GM10266 (cell line): ENCODE data around the gene RPS25.
"Not testable (repeated sequence)": the region's sequence is repeated elsewhere in the genome, so short reads cannot be mapped to it uniquely, and the experiment has no call there.

Experiments
- DNase-seq: peaks from one replicate; pipeline ENCODE4 v3.0.0; 2012; ENCODE audit errors: extremely low spot score
- CTCF ChIP-seq: IDR thresholded peaks from 2 replicates; pipeline ENCODE4 v1.5.1; 2012; ENCODE audit warnings: mild to moderate bottlenecking, low read depth; ENCODE audit not compliant: control insufficient read depth, insufficient read depth; ENCODE audit errors: missing control alignments

RPS25 gene

GRCh38 chr11:119047205-119047604 is 29.1 kb upstream of the RPS25 start:
- DNase-seq = no peak
- TF ChIP-seq CTCF = no peak

- no peak for TF ChIP-seq CTCF
- no peak for DNase-seq
Observed at GRCh38 chr11:119046489-119046888, 28.3 kb upstream of the RPS25 start.

- no peak for TF ChIP-seq CTCF
- no peak for DNase-seq
Observed at GRCh38 chr11:119044708-119045107, 26.6 kb upstream of the RPS25 start.

- no peak for TF ChIP-seq CTCF
- DNase-seq = no peak
Observed at GRCh38 chr11:119042927-119043326, 24.8 kb upstream of the RPS25 start.

GRCh38 chr11:119041821-119042514 is 23.8 kb upstream of the RPS25 start:
- no peak for DNase-seq
- no peak for TF ChIP-seq CTCF

GRCh38 chr11:119039471-119039870 is 21.3 kb upstream of the RPS25 start:
- not testable (repeated sequence) for DNase-seq

GRCh38 chr11:119038884-119039283 is 20.7 kb upstream of the RPS25 start:
- no peak for TF ChIP-seq CTCF
- DNase-seq = no peak

GRCh38 chr11:119034813-119035212 is 16.7 kb upstream of the RPS25 start:
- TF ChIP-seq CTCF = no peak
- no peak for DNase-seq

GRCh38 chr11:119033421-119033820 is 15.3 kb upstream of the RPS25 start:
- not testable (repeated sequence) for DNase-seq
